Stimulated activated memory B cell treated with anti-CD40 and anti-IgM and Interleukin-4, amounts not matched to agents 10 μg/mL and 1 μg/mL and 100 μg/mL, for 72 hours (primary cell): Measurements from ENCODE around the gene TPP1.

Experiments
- ATAC-seq: fragments of 150-1000 bp; cut with Tn5 transposase; 2 replicates; pipeline ENCODE4 v1.10.0; 2021
- H3K27ac Mint-ChIP-seq: one replicate; pipeline ENCODE4 v1.8.0; 2022; ENCODE audit warnings: mild to moderate bottlenecking, mixed read lengths
- H3K27me3 Mint-ChIP-seq: one replicate; pipeline ENCODE4 v1.8.0; 2022; ENCODE audit warnings: mixed read lengths
- H3K36me3 Mint-ChIP-seq: one replicate; pipeline ENCODE4 v1.8.0; 2022; ENCODE audit warnings: mixed read lengths
- H3K4me1 Mint-ChIP-seq: one replicate; pipeline ENCODE4 v1.8.0; 2022; ENCODE audit warnings: mixed read lengths
- H3K4me3 Mint-ChIP-seq: one replicate; pipeline ENCODE4 v1.8.0; 2022; ENCODE audit warnings: mild to moderate bottlenecking, moderate library complexity, mixed read lengths
- H3K9me3 Mint-ChIP-seq: one replicate; pipeline ENCODE4 v1.8.0; 2022; ENCODE audit warnings: mixed read lengths

TPP1 gene

DNA sequence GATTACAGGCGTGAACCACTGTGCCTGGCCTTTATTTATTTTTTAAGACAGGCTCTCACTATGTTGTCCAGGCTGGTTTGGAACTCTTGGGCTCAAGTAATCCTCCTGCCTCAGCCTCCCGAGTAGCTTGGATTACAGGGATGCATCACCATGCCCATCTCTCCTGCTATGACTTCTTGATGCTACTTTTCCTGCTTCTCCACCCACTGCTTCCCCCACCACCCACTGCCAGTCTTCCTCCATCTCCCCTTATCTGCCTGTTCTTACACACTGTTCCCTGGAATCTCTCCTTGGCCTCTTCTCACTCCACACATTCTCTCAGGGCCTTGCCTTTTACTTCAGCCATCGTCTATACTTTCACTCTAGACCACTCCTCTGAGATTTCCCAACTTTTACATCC lies 17.3 kb upstream of the TPP1 start:
- Mint-ChIP-seq H3K4me3 (no peak overlapping the region), H3K4me1 (peaks cover 6% of the 10 kb centered on the region), H3K27ac (no peak overlapping the region), H3K36me3 (no peaks in the 10 kb centered on the region), H3K9me3 (no peaks in the 10 kb centered on the region), H3K27me3 (no peaks in the 10 kb centered on the region)
- ATAC-seq = no peak

DNA sequence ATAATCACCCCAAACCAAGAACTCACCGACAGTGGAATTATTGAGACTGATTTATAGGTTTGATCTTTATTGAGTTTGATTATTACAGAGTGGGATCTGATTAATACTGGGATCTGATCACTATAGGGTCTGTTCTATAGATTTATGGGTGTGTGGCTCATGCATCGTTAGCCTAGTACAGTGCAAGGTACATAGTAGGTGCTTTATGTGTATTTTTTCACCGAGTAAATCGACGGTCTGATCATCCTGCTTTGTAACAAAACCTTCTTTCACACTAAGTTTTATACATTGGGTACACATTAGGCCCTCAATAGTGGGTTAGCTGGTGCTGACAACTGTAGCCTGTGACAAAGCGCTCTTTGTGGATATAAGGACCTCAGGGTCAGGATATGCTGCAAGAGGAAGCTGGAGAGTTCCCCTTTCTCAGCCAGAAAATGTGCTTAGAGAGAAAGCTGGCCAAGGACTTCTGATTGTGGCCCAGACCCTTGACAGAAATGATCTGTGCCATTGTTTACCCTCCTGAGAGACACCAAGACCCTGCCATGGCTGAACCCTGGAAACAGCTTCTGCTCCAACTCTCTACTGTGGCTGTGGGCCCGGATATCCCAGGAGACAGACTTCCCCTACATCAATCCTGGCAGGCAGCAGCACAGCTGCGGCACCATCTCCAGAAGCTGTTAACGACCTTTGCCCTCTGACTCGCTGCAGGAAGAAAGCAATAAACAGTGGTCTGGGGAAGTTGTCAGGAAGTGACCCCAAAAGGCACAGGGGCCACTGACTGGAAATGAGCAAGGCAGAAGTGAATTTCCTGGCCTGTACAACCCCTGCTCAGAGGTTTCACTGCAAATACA lies 16.1 kb upstream of the TPP1 start:
- no peak for ATAC-seq
- H3K27ac Mint-ChIP-seq = no peak overlapping the region
- peaks cover 6% of the 10 kb centered on the region for H3K4me1 Mint-ChIP-seq
- H3K9me3 Mint-ChIP-seq = no peaks in the 10 kb centered on the region
- H3K27me3 Mint-ChIP-seq = no peaks in the 10 kb centered on the region
- no peaks in the 10 kb centered on the region for H3K36me3 Mint-ChIP-seq
- H3K4me3 Mint-ChIP-seq = no peak overlapping the region

DNA sequence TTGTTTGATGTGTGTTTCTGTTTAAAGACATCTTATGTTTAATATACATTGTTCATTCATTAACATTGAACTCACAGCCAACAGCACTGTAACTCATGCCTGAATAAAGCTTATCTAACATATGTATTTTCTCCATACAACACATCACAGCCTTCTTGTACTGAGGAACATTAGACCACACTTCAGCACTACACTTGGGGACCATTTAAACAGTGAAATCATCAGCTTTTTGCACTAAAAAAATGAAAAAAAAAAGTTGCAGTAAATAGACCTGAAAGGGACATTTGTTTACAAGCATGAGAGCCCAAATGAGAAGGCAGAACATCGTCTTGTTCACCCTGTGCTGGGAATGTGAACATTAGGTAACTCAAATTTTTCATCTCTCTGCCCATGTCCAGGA lies 15.3 kb upstream of the TPP1 start:
- Mint-ChIP-seq H3K4me1 (peaks cover 4% of the 10 kb centered on the region), H3K36me3 (no peaks in the 10 kb centered on the region), H3K27ac (no peak overlapping the region), H3K9me3 (no peaks in the 10 kb centered on the region), H3K4me3 (no peak overlapping the region), H3K27me3 (no peaks in the 10 kb centered on the region)
- ATAC-seq = no peak

DNA sequence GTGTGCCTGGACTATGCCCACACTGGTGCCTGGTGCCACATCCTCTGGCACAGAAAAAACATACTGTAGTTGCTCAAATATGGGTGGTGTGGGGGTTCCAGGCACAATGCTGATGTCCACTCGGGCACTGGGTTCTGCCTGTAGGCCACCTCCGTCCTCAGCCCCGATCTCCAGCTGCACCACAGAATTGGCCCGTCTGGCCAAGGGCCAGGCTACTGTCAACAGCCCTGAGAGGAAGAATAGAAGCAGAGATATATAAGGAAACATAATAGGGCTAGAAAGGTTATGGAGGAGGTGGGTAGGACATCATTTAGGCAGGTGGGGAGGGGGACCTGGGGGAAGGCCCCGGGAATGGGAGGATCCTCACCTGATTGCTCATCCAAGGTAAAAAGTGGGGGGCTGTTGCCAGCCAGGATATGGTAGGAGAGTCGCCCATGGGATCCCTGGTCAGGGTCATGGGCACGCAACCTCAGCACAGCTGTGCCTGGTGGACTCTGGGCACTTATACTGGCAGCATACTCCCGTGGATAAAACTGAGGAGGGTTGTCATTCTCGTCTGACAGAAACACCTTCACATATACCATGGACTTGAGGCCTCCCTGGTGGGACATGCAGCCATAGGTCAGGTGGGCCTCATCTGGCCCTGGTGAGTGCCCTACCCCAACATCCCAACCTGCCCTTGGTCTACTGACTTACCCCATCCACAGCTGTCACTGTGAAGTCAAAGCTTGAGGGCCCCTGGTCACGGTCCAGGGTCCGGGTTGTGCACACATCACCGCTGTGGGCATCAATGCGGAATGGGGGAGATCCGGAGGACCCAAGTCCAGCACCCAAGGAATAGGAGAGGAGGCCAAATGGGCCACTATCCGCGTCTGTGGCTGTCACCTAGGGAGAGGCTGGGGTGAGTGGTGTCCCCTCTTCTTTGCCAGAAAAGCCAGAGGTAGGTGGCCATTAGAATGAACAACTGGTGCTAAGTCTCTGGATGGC lies 14.5 kb upstream of the TPP1 start:
- H3K27ac Mint-ChIP-seq = no peak overlapping the region
- ATAC-seq = no peak

DNA sequence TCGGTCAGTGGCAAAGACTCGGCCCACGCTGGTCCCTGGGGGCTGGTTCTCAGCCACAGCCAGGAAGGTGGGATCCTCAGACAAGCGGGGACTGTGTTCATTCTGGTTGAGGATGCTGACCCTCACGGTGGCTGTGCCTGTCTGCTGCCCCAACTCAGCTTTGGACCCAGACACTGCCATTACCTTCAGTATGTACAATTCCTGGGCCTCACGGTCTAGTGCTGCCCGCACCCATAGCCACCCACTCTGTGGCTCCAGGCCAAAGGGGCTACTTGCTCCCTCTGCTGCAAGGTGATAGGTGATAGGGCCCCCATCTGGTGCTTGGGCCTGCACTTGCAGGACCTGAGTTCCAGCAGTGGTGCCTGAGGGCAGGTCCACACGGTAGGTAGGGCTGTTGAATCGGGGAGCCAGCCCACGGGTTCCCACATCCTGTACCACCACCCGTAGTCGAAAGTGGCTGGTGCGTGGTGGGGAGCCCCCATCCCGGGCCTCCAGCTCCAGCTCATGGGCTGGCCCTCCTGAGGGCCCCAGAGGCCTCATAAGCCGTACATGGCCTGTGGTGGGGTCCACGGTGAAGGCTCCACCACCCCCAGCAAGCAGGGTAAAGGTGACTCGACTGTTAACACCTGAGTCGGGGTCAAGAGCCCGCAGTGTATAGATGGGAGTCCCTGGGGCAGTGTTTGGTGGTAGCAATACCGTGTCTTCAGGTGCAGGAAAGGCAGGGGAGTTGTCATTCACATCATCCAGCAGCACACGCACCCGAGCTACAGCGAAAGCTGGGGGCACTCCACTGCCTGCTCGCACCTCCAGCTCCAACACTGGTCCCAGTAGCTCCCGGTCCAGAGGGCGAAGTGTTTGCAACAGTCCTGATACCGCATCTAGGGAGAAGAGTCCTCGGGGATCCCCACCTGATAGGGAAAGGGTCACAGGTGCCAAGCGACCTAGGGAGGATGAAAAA lies 13.2 kb upstream of the TPP1 start:
- Mint-ChIP-seq H3K27me3 (no peaks in the 10 kb centered on the region), H3K27ac (no peak overlapping the region)

More for the DNA sequence above, 14.5 kb upstream of the TPP1 start:
- Mint-ChIP-seq H3K36me3 (no peaks in the 10 kb centered on the region), H3K27me3 (no peaks in the 10 kb centered on the region), H3K9me3 (no peaks in the 10 kb centered on the region), H3K4me1 (no peaks in the 10 kb centered on the region), H3K4me3 (no peak overlapping the region)

DNA sequence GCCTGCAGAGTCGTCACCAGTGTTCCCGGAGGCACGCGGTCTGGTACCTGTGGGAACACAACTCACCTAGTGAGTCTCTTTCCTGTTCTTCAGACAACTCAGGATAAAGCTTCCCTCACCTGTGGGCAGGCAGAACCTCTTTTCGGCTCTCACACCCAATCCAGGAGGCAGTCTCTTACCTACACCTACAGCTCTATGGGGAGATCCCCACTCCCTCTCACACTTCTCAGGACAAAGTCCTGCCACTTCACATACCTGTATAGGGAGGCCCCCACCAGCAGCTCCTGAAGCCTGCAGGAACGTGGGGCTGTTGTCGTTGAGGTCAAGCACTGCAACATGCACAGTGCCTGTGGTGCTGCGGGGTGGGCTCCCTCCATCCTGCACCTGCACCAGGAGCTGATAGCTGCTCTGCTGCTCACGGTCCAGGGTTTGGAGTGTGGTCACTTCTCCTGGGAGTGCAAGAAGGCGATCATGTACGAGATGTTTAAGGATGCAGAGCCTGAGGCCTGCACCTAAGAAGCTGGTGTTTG lies 12.2 kb upstream of the TPP1 start:
- H3K27ac Mint-ChIP-seq = no peak overlapping the region

More for the DNA sequence above, 13.2 kb upstream of the TPP1 start:
- Mint-ChIP-seq H3K4me1 (peaks cover 12% of the 10 kb centered on the region), H3K9me3 (no peaks in the 10 kb centered on the region), H3K4me3 (no peak overlapping the region), H3K36me3 (no peaks in the 10 kb centered on the region)
- no peak for ATAC-seq

DNA sequence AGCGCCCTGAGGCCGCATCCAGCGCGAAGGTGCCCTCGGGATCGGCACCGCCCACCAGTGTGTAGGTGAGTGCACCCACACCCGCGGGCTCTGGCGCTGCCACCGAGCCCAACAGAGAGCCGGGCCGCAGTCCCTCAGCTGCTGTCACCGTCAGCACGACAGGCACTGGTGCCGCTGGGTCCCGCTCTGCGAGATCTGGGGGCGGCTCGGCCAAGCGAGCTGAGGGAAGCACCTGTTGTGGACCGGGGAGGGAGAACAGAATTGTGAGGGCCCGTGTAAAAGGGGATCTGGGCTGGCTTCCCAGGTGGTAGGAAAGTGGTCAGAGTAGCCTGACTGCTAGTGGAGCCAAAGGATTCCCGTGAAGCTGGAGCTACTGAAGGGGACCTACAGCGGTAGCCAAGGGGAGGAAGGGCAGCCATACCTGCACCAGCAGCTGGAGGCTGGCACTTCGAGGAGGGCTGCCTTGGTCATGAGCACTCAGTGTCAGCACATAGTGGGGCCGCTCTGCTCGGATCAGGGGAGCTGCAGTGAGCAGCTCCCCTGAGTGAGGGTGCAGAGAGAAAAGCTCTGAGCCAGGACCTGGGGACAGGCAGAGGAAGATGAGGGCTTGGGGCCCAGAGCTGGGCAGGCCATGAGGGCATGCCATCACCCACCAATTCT lies 11.5 kb upstream of the TPP1 start:
- no peaks in the 10 kb centered on the region for H3K9me3 Mint-ChIP-seq
- peaks cover 25% of the 10 kb centered on the region for H3K4me1 Mint-ChIP-seq
- H3K36me3 Mint-ChIP-seq = no peaks in the 10 kb centered on the region
- H3K27ac Mint-ChIP-seq = no peak overlapping the region
- H3K4me3 Mint-ChIP-seq = no peak overlapping the region
- ATAC-seq = no peak
- no peaks in the 10 kb centered on the region for H3K27me3 Mint-ChIP-seq

More for the DNA sequence above, 12.2 kb upstream of the TPP1 start:
- Mint-ChIP-seq H3K4me1 (peaks cover 21% of the 10 kb centered on the region), H3K27me3 (no peaks in the 10 kb centered on the region), H3K4me3 (no peak overlapping the region), H3K36me3 (no peaks in the 10 kb centered on the region), H3K9me3 (no peaks in the 10 kb centered on the region)
- no peak for ATAC-seq

DNA sequence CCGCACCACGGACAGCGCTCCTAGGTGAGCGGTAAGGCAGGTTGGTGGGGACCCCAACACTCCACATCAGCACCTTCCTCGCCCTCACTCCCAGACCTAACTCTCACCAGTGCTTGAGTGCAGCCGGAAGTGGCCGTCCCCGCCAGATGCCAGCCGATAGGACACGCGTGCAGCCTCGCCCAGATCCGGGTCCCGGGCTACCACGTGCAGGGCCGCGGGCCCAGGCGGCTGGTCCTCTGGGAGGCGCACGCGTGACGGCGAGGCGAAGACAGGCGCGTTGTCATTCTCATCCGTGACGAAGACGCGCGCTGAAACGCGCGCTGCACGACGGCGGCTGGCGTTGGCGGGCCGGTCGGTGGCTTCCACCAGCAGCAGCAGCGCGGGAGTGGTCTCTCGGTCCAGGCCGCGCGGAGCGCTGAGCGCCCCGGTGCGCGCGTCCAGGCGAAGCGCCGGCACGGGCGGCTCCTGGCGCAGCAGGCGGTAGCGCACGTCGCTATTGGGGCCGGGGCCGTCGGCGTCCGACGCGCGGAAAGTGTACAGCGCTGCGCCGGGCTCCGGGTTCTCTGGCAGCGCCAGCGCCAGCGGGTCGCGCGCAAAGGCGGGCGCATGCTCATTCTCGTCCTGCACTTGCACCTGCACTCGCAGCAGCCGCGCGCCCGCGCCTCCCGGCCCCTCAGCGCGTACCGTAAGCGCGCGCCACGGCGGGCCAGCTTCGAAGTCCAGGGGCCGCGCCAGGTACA lies 10.8 kb upstream of the TPP1 start:
- Mint-ChIP-seq H3K27me3 (no peaks in the 10 kb centered on the region), H3K36me3 (no peaks in the 10 kb centered on the region), H3K27ac (no peak overlapping the region), H3K4me3 (no peak overlapping the region), H3K4me1 (peaks cover 25% of the 10 kb centered on the region), H3K9me3 (no peaks in the 10 kb centered on the region)
- ATAC-seq = peak; percentile 20

DNA sequence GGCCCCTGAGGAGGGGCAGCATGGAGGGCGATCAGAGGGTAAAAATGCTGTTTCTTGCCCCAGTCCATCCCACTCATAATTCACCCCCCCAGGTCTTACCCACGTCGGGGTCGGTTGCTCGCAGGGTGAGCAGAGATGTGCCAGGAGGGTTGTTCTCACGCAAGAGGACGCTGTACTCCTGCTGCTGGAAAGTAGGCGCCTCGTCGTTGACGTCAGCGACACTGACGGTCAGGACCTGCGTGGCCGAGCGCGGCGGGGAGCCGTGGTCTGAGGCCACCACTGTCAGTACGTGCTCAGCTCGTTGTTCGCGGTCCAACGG lies 10.3 kb upstream of the TPP1 start:
- Mint-ChIP-seq H3K36me3 (no peaks in the 10 kb centered on the region), H3K27me3 (no peaks in the 10 kb centered on the region), H3K27ac (no peak overlapping the region), H3K9me3 (no peaks in the 10 kb centered on the region), H3K4me1 (peaks cover 25% of the 10 kb centered on the region), H3K4me3 (no peak overlapping the region)
- ATAC-seq = no peak

DNA sequence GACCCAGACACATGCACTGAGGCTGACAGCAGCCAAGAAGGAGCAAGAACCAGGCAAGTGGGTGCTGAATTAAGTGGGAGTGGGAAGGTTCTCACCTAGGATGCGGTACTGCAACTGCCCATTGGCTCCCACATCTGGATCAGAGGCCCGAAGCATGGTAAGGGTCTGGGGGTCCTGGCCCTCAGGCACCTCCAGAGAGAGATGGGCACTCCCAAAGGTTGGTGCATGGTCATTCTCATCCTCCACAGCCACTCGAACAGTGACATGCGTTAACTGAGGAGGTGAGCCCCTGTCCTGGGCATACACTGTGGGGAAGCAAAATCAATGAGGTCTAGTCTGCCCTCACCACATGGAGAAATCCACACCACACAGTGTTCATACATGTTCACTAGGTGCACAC lies 9.3 kb upstream of the TPP1 start:
- H3K27me3 Mint-ChIP-seq = no peaks in the 10 kb centered on the region
- no peak overlapping the region for H3K4me3 Mint-ChIP-seq
- H3K27ac Mint-ChIP-seq = no peak overlapping the region
- H3K9me3 Mint-ChIP-seq = no peaks in the 10 kb centered on the region
- H3K4me1 Mint-ChIP-seq = peaks cover 25% of the 10 kb centered on the region
- no peak for ATAC-seq
- no peaks in the 10 kb centered on the region for H3K36me3 Mint-ChIP-seq

DNA sequence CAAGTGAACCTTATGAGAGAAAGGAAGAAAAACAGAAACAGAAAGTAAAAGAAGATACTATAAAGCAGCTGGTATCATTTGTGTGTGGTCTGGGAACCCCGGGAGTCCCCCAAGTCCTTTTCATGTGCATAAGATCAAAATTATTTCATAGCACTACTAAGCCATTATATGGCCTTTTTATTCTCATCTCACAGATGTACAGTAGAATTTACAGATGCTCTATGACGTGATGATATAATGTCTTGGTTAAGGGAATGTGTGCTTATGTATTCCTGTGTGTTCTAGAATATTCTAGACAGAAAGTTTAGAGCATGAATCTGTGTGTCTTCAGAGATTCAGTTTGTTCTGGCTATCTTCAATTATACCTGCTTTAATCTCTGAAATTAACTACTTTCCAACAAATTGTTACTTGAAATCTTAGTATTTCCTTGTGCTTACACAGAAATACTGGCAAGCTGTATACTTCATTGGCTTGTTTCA lies 8.6 kb upstream of the TPP1 start:
- Mint-ChIP-seq H3K4me1 (peaks cover 25% of the 10 kb centered on the region), H3K36me3 (no peaks in the 10 kb centered on the region), H3K9me3 (no peaks in the 10 kb centered on the region)

DNA sequence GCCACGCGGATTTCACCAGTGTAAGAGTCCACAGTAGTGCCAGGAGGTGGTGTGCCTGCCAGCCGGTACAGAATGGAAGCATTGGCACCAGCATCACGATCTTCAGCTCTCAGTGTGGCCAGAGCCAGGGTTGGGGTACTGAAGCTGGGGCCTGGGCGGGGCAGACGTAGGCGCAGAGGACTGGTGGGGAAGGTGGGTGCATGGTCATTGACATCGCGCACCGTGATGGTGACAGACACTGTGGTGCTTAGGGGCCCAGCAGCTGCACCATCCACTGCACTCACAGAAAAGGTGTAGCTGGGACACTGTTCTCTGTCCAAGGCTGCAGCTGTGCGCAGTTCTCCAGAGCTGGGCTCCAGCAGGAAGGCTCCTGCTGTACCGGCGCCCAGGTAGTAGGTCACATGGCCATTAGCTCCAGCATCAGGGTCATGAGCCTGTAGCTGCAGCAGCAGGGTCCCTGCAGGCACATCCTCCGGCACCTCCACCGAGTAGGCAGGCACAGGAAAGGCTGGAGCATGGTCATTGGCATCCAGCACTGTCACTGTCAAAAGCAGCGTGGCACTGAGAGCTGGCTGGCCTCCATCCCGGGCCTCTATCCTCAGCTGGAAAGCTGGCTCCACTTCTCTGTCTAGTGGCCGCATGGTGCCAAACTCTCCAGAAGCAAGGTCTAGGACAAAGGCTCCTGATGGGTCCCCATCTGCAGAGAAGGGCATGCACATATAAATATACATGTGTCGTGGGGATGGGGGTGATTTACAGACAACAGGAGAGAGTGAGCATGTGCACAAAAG lies 7.9 kb upstream of the TPP1 start:
- H3K4me1 Mint-ChIP-seq = peaks cover 25% of the 10 kb centered on the region
- H3K36me3 Mint-ChIP-seq = no peaks in the 10 kb centered on the region
- no peaks in the 10 kb centered on the region for H3K27me3 Mint-ChIP-seq
- H3K4me3 Mint-ChIP-seq = peak overlapping the region; percentile 59
- no peaks in the 10 kb centered on the region for H3K9me3 Mint-ChIP-seq
- ATAC-seq = no peak
- H3K27ac Mint-ChIP-seq = peak overlapping the region; percentile 53

More for the DNA sequence above, 8.6 kb upstream of the TPP1 start:
- Mint-ChIP-seq H3K4me3 (peak overlapping the region; percentile 59), H3K27ac (peak overlapping the region; percentile 53), H3K27me3 (no peaks in the 10 kb centered on the region)
- peak; percentile 57 for ATAC-seq

DNA sequence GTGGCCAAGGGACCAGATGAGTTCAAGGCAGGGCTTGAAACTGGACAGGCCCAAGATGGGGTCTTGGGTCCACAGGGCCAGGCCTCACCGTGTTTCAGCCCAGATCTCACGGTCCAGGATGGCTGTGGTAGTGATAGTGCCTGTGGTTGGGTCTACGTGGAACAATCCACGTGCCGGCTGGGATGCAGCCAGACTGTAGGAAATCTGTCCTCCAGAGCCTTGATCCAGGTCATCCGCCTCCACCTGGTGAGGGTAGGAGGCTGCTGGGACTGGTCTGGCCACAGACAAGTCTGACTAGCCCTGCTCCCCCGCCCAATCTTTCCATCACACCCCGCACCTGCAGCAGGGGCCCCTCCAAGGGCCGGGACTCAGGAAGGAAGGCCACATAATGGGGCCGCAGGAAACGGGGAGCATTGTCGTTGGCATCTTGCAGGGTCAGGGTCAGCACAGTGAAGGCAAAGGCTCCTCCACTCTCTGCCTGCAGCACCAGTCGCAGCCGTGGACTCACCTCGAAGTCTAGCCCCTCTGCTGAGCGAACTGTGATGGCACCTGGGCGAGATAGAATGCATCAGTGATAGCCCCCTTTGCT lies 6.7 kb upstream of the TPP1 start:
- H3K27me3 Mint-ChIP-seq = no peaks in the 10 kb centered on the region
- no peaks in the 10 kb centered on the region for H3K36me3 Mint-ChIP-seq
- H3K9me3 Mint-ChIP-seq = no peaks in the 10 kb centered on the region
- H3K4me1 Mint-ChIP-seq = peaks cover 32% of the 10 kb centered on the region
- no peak overlapping the region for H3K27ac Mint-ChIP-seq
- ATAC-seq = no peak
- H3K4me3 Mint-ChIP-seq = no peak overlapping the region
